Stimulated activated CD4-positive, alpha-beta T cell treated with anti-CD3 and anti-CD28 coated beads, Interleukin-12 subunit alpha, Interleukin-12 subunit beta, amount 100 ng/mL, for 4 hours (primary cell): ENCODE results near the gene GCLC.
"Not testable (repeated sequence)": the region's sequence is repeated elsewhere in the genome, so short reads cannot be mapped to it uniquely, and the experiment has no call there.

Experiments
- DNase-seq: peaks from one replicate; pipeline ENCODE4 v3.0.0-alpha.2; 2020

GCLC gene

GRCh38 chr6:53487080-53487479 is 57.8 kb downstream of the GCLC start:
- no peak for DNase-seq

- no peak for DNase-seq
Observed at GRCh38 chr6:53486679-53487078, 58.2 kb downstream of the GCLC start.

- DNase-seq = peak; percentile 67
Observed at GRCh38 chr6:53484476-53485280, 60.2 kb downstream of the GCLC start.

GRCh38 chr6:53483423-53484353 is 61.2 kb downstream of the GCLC start:
- DNase-seq = no peak

GRCh38 chr6:53481323-53481722 is 63.6 kb downstream of the GCLC start:
- DNase-seq = no peak

GRCh38 chr6:53480774-53481173 is 64.1 kb downstream of the GCLC start:
- not testable (repeated sequence) for DNase-seq

- no peak for DNase-seq
Observed at GRCh38 chr6:53479871-53480270, 65.0 kb downstream of the GCLC start.

- no peak for DNase-seq
Observed at GRCh38 chr6:53476964-53477363, 67.9 kb downstream of the GCLC start.

- no peak for DNase-seq
Observed at GRCh38 chr6:53474010-53474409, 70.9 kb downstream of the GCLC start.

- no peak for DNase-seq
Observed at GRCh38 chr6:53469163-53469562, 75.7 kb downstream of the GCLC start.

- no peak for DNase-seq
Observed at GRCh38 chr6:53466257-53466656, 78.6 kb downstream of the GCLC start.

GRCh38 chr6:53465732-53466131 is 79.2 kb downstream of the GCLC start:
- no peak for DNase-seq

GRCh38 chr6:53464927-53465460 is 79.9 kb downstream of the GCLC start:
- DNase-seq = no peak

- no peak for DNase-seq
Observed at GRCh38 chr6:53464483-53464882, 80.4 kb downstream of the GCLC start.

- no peak for DNase-seq
Observed at GRCh38 chr6:53461696-53462095, 83.2 kb downstream of the GCLC start.

GRCh38 chr6:53461041-53461656 is 83.8 kb downstream of the GCLC start:
- no peak for DNase-seq

- DNase-seq = no peak
Observed at GRCh38 chr6:53458105-53458866, 86.6 kb downstream of the GCLC start.

GRCh38 chr6:53456809-53457208 is 88.1 kb downstream of the GCLC start:
- no peak for DNase-seq

- DNase-seq = no peak
Observed at GRCh38 chr6:53455678-53456077, 89.2 kb downstream of the GCLC start.

- no peak for DNase-seq
Observed at GRCh38 chr6:53451165-53451564, 93.7 kb downstream of the GCLC start.

GRCh38 chr6:53447865-53448264 is 97.0 kb downstream of the GCLC start:
- DNase-seq = no peak
